IMR-90 (cell line): ENCODE results near the gene TSKU. TPM values are rescaled to one million over a fixed set of nuclear protein-coding genes. Genes with fewer than 3 reads are reported as not detected.

ENCODE experiments used
- ATAC-seq: fragments of 200-7000 bp; cut with Tn5 transposase; 2 replicates; pipeline ENCODE4 v1.9.1; 2020; ENCODE audit warnings: low read depth, mild to moderate bottlenecking, moderate library complexity
- BruUV-seq: library from RNA; stranded (reverse); fragments of 400-500 nt; replicated peaks from 2 replicates; lab custom pipeline; 2021; lab: Mats Ljungman, UMichigan
- CTCF ChIA-PET: fragments of 300-600 bp; formaldehyde crosslinking; extraction: SDS; loops from one replicate; lab custom pipeline; 2021; ENCODE audit warnings: antibody characterized with exemption; lab: Yijun Ruan, JAX
- POLR2A ChIA-PET: fragments of 300-600 bp; sonication (Branson Sonifier 250); formaldehyde crosslinking; loops from one replicate; lab custom pipeline; 2022; ENCODE audit warnings: antibody characterized with exemption; ENCODE audit not compliant: unreplicated experiment; lab: Charles Lee
- DNase-seq: peaks from one replicate; pipeline ENCODE4 v3.0.0; 2013
- H2AFZ ChIP-seq: replicated peaks from 2 replicates; pipeline ENCODE3; 2013; ENCODE audit warnings: low read length, mild to moderate bottlenecking; ENCODE audit not compliant: poor library complexity
- H2AK5ac ChIP-seq: 2 replicates; pipeline ENCODE4 v1.6.1; 2013; ENCODE audit warnings: low read depth, low read length, inconsistent platforms
- H2AK9ac ChIP-seq: replicated peaks from 2 replicates; pipeline ENCODE3; 2013; ENCODE audit warnings: mild to moderate bottlenecking, low read depth, low read length, moderate library complexity; ENCODE audit not compliant: poor library complexity
- H2BK120ac ChIP-seq: 2 replicates; pipeline ENCODE4 v1.6.1; 2013; ENCODE audit warnings: low read depth, low read length, inconsistent platforms
- H2BK15ac ChIP-seq: 3 replicates; pipeline ENCODE4 v1.6.1; 2013; ENCODE audit warnings: low read depth, low read length, inconsistent platforms
- H2BK20ac ChIP-seq: 2 replicates; pipeline ENCODE4 v1.6.1; 2013; ENCODE audit warnings: low read depth, mild to moderate bottlenecking, inconsistent platforms, low read length, moderate library complexity
- H2BK5ac ChIP-seq: 2 replicates; pipeline ENCODE4 v1.6.1; 2013; ENCODE audit warnings: mild to moderate bottlenecking, low read depth, low read length, inconsistent platforms; ENCODE audit not compliant: poor library complexity, severe bottlenecking
- H3K14ac ChIP-seq: replicated peaks from 2 replicates; pipeline ENCODE4 v1.6.1; 2013; ENCODE audit warnings: low read depth, low read length, inconsistent platforms
- H3K18ac ChIP-seq: 2 replicates; pipeline ENCODE4 v1.6.1; 2013; ENCODE audit warnings: low read depth, low read length, control low read depth
- H3K23ac ChIP-seq: 2 replicates; pipeline ENCODE4 v1.6.1; 2013; ENCODE audit warnings: low read depth, low read length, inconsistent platforms
- H3K27ac ChIP-seq: 2 replicates; pipeline ENCODE4 v1.5.1; 2013; ENCODE audit warnings: mild to moderate bottlenecking, control low read depth, low read length; ENCODE audit not compliant: insufficient read depth
- H3K27me3 ChIP-seq: 2 replicates; pipeline ENCODE4 v1.6.1; 2013; ENCODE audit warnings: low read length; ENCODE audit not compliant: control insufficient read depth, insufficient read depth
- H3K36me3 ChIP-seq: 2 replicates; pipeline ENCODE4 v1.6.1; 2013; ENCODE audit warnings: low read length, mixed read lengths; ENCODE audit not compliant: control insufficient read depth, insufficient read depth
- H3K4ac ChIP-seq: 2 replicates; pipeline ENCODE4 v1.6.1; 2013; ENCODE audit warnings: low read depth, low read length, inconsistent platforms
- H3K4me1 ChIP-seq: 2 replicates; pipeline ENCODE4 v1.6.1; 2013; ENCODE audit warnings: low read length, mixed read lengths; ENCODE audit not compliant: control insufficient read depth, insufficient read depth
- H3K4me2 ChIP-seq: 2 replicates; pipeline ENCODE4 v1.6.1; 2013; ENCODE audit warnings: low read depth, mild to moderate bottlenecking, control low read depth, low read length, moderate library complexity
- H3K4me3 ChIP-seq: 2 replicates; pipeline ENCODE4 v1.5.1; 2013; ENCODE audit warnings: low read depth, mild to moderate bottlenecking, control low read depth, low read length, moderate library complexity; ENCODE audit not compliant: insufficient read depth
- H3K56ac ChIP-seq: 2 replicates; pipeline ENCODE4 v1.6.1; 2013; ENCODE audit warnings: low read length, inconsistent platforms; ENCODE audit not compliant: insufficient read depth; ENCODE audit errors: extremely low read depth
- H3K79me1 ChIP-seq, 2 experiments: 2 replicates each; pipeline ENCODE4 v1.6.1; 2013; ENCODE audit warnings: low read length in 2 of 2, inconsistent platforms in 1 of 2, low read depth in 1 of 2
- H3K9ac ChIP-seq: 2 replicates; pipeline ENCODE4 v1.6.1; 2013; ENCODE audit warnings: low read depth, low read length, control low read depth
- H3K9me1 ChIP-seq: 2 replicates; pipeline ENCODE4 v1.6.1; 2013; ENCODE audit warnings: low read length, inconsistent platforms; ENCODE audit not compliant: insufficient read depth
- H3K9me3 ChIP-seq: 2 replicates; pipeline ENCODE4 v1.6.1; 2013; ENCODE audit warnings: low read length; ENCODE audit not compliant: control insufficient read depth, insufficient read depth
- H4K20me1 ChIP-seq: 2 replicates; pipeline ENCODE4 v1.6.1; 2013; ENCODE audit warnings: low read length, inconsistent platforms; ENCODE audit not compliant: insufficient read depth
- H4K5ac ChIP-seq: 2 replicates; pipeline ENCODE4 v1.6.1; 2013; ENCODE audit warnings: mild to moderate bottlenecking, low read depth, low read length, control low read depth
- H4K8ac ChIP-seq, 2 experiments: 2 replicates each; pipeline ENCODE4 v1.6.1; 2013; ENCODE audit warnings: low read depth in 2 of 2, low read length in 2 of 2, control low read depth in 1 of 2, inconsistent platforms in 1 of 2
- H4K91ac ChIP-seq: 2 replicates; pipeline ENCODE4 v1.6.1; 2013; ENCODE audit warnings: low read depth, low read length, inconsistent platforms; ENCODE audit not compliant: insufficient read depth
- MAFK ChIP-seq: IDR thresholded peaks from 2 replicates; pipeline ENCODE4 v1.6.1; 2012; ENCODE audit warnings: low read depth, low read length, improper control_type of control experiment
- NFE2L2 ChIP-seq: fragments of 150-350 bp; IDR thresholded peaks from 2 replicates; pipeline ENCODE4 v1.6.1; 2016; ENCODE audit warnings: low read depth, mild to moderate bottlenecking, low read length
- RCOR1 ChIP-seq: IDR thresholded peaks from 2 replicates; pipeline ENCODE4 v1.6.1; 2012; ENCODE audit warnings: mild to moderate bottlenecking, low read length, improper control_type of control experiment; ENCODE audit not compliant: insufficient replicate concordance
- USF2 ChIP-seq: fragments of 150-350 bp; IDR thresholded peaks from 2 replicates; pipeline ENCODE4 v1.6.1; 2017; ENCODE audit warnings: mild to moderate bottlenecking, antibody characterized with exemption, low read length, low read depth
- WGBS, 2 experiments: methylation state at CpG; one replicate each; pipeline versions ENCODE4 v1.1.5 to v1.1.7; 2013; ENCODE audit warnings: missing lambda C conversion rate in 2 of 2; ENCODE audit not compliant: insufficient read length in 1 of 2; ENCODE audit errors: extremely low coverage in 2 of 2; 5-methylcytosine and 5-hydroxymethylcytosine counted together
- dilution Hi-C: fragments of 300-500 bp; cut with HindIII; formaldehyde crosslinking; loops from one replicate; pipeline ENCODE4 v1.14.3; 2018; ENCODE audit warnings: low sequenced_read_pairs; ENCODE audit not compliant: unreplicated experiment
- in situ Hi-C: fragments of 300-500 bp; cut with MboI; formaldehyde crosslinking; loops from 3 replicates; pipeline ENCODE4 v1.14.3; 2019; ENCODE audit warnings: low sequenced_read_pairs, inconsistent platforms, mixed read lengths
- intact Hi-C: fragments of 100-400 bp; cut with micrococcal nuclease; formaldehyde crosslinking; loops from 2 replicates; pipeline ENCODE4 v1.10.0; 2022
- polyA plus RNA-seq, 3 experiments: library from polyadenylated mRNA; depleted of rRNA; stranded (reverse); fragments of >200 nt; gene quantifications; 2 replicates each; pipeline ENCODE4 v1.2.3, GENCODE V29; 2012; ENCODE audit warnings: low replicate concordance in 1 of 3
- total RNA-seq: library from RNA; depleted of rRNA; stranded (reverse); fragments of >200 nt; gene quantifications from 2 replicates; pipeline ENCODE4 v1.2.3, GENCODE V29; 2012

TSKU gene
- total and polyA plus RNA-seq, 2 of the 4 experiments (the other 2 are of a cell fraction) = 6.8 to 26.6 TPM

- peaks cover 28% of the 10 kb centered on the region for H3K36me3 ChIP-seq
- no peak for ATAC-seq
- no peak overlapping the region for H2AK5ac ChIP-seq
- TF ChIP-seq NFE2L2 = no peak
- TF ChIP-seq RCOR1 = no peak
- TF ChIP-seq USF2 = no peak
- no peak for TF ChIP-seq MAFK
- peaks cover 15% of the 10 kb centered on the region for H3K4me1 ChIP-seq
- no peak overlapping the region for H4K8ac ChIP-seq
- H3K9ac ChIP-seq = no peak overlapping the region
- POLR2A ChIA-PET = no interaction called here
- H3K4ac ChIP-seq = no peak overlapping the region
- H2BK5ac ChIP-seq = no peak overlapping the region
- intact Hi-C loops (no loop called here), in situ Hi-C loops (no loop called here), dilution Hi-C loops (no loop called here)
- BruUV-seq = no TSS peak
- H3K56ac ChIP-seq = no peak overlapping the region
- CTCF ChIA-PET = no interaction called here
- no peak overlapping the region for H3K14ac ChIP-seq
- H3K4me2 ChIP-seq = no peak overlapping the region
- peaks cover 11 to 36% of the 10 kb centered on the region in 2 experiments; a peak in 3 of 4 replicates for H3K79me1 ChIP-seq
- no peak overlapping the region for H3K23ac ChIP-seq
- no peak overlapping the region for H3K18ac ChIP-seq
- H3K27me3 ChIP-seq = no peaks in the 10 kb centered on the region
- peaks cover 6% of the 10 kb centered on the region for H3K9me1 ChIP-seq
- WGBS, 2 experiments = 94% methylated on average over 12 of the region's 20 CpGs; no CpG with 5 or more reads in 1 of the 2 experiments
- no peak overlapping the region for H2BK20ac ChIP-seq
- no peak overlapping the region for H2BK15ac ChIP-seq
- H3K27ac ChIP-seq = no peak overlapping the region
- H4K5ac ChIP-seq = no peak overlapping the region
- DNase-seq = no peak
- H2AFZ ChIP-seq = no peak overlapping the region
- H4K20me1 ChIP-seq = peaks cover 78% of the 10 kb centered on the region
- no peak overlapping the region for H3K4me3 ChIP-seq
- H4K91ac ChIP-seq = no peak overlapping the region
- no peak overlapping the region for H2AK9ac ChIP-seq
- H2BK120ac ChIP-seq = no peak overlapping the region
- H3K9me3 ChIP-seq = no peaks in the 10 kb centered on the region
Measured at GRCh38 chr11:76796511-76797198, 13.5 kb downstream of the TSKU start.
